Stimulated activated CD8-positive, alpha-beta memory T cell treated with anti-CD3 and anti-CD28 coated beads, Interleukin-7, amount 100 ng/mL, for 48 hours (primary cell): ENCODE measurements around the gene TRMT11.
A peak's percentile ranks its signal among the peaks of the same experiment; 100 is the strongest.
"Not testable (repeated sequence)": the region's sequence is repeated elsewhere in the genome, so short reads cannot be mapped to it uniquely, and the experiment has no call there.

Experiments used
- DNase-seq, 2 donors: peaks; one replicate each; pipeline ENCODE4 v3.0.0-alpha.2; 2020; ENCODE audit warnings: low read depth in 1 of 2; ENCODE audit errors: extremely low read depth in 1 of 2

Gene TRMT11

DNA sequence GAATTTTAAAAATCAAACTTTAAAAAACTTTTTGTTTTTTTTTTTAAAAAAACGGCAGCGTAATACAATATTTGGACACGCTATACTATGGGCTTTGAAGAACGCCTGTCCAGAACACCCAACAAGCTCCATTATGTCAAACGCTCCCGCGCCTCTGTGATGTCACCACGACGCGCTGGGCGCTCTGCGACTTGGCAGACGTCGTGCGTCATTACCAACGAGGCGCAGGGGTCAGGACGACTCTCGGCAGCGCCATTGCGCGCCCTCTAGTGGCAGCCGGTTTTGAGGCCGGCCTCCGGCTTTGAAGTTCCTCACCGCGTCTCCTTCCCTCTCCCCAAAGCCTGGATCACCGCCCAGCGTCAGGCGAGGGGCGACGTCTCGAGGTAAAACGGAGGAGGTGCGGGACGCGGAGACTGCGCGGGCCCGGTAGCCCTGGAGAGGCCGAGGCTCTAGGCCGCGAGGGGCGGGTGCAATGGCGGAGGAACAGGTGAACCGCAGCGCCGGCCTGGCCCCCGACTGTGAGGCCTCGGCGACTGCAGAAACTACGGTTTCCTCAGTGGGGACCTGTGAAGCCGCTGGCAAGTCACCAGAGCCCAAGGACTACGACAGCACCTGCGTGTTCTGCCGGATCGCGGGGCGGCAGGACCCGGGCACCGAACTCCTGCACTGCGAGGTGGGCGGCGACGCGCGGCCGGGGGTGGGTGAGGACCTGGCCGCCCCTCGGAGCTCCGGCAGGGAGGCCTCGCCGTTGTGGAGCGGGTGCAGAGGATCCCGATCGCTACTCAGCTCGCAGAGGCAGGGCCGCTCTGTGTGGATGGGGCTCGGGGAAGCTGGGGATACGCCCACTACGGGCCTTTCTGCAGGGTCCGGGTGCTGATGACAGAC, 29.6 kb upstream of the TRMT11 start, which contains the start of gene HINT3:
Gene HINT3 (plus strand): TSS at position 265 of the 885 bp plus-strand sequence. CDS start 208 bp downstream, at position 473.
- DNase-seq = peak; percentile 94 to 96

DNA sequence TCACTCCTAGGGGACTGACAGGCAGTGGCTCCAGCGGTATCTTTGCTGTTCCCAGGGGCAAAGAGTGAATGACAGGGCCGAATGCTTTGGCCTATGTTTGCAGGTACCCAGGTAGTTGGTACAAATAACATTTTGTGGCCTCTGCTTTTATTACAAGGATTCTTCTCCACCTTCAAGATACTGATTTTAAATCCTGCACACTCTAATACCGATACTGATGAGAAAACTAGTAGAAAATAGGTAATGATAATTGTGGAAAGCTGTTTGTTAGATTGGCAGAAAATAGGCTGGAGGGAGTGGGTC, 29.0 kb upstream of the TRMT11 start:
- no peak for DNase-seq

DNA sequence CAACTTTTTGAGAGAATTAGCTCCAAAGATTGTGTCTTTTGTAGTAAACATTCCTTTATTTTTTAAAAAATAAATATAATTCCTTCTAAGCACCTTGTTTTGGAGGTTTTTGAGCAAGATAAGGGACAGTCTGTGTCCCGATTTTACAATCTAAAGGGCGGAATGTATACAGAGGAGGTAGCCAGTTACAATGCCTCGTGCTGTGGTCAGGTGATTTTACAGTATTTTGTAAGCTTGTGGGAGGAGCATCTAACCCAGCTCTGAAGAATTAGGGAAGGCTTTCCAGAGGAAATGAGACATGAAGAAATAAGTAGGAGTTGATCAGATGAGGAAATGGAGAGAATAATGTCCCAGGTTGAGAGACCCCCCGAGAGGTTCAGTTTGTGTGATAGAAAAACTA, 28.5 kb upstream of the TRMT11 start:
- no peak for DNase-seq

DNA sequence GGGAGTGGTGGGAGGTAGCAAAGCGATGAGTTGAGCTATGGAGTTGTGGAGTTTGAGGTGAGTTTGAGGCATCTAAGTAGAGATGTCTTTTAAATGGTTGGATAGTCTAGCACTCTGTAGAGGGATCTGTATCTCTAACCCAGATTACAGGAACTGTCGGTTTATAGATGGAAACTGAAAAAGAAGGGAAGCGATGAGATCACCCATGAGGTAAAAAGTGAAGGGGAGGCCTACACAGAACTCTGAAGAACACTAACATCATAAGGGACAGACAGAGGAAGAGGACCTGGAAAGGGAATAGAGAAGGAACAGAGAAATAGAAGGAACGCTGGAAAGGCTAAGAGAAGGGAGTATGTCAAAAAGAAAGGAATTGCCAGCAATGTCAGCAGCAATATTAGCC, 27.3 kb upstream of the TRMT11 start:
- DNase-seq = no peak

DNA sequence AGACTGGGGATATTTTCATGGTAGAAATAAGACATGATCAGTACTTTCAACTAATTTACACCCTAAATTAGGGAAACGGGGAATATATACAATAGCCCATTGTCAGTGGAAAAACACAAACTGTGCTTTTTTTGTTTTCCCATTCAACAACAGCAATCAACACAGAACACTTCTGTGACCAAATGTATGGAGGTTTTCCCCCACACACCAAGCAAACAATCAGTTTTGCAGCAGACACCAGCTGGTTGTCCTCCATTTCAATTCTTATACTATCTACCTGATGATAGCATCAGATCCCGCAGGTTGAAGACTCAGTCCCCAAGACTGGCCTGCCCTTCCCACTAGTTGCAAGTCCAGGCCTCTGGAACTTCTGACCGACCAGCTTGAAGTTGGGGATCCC, 25.2 kb upstream of the TRMT11 start:
- no peak for DNase-seq

DNA sequence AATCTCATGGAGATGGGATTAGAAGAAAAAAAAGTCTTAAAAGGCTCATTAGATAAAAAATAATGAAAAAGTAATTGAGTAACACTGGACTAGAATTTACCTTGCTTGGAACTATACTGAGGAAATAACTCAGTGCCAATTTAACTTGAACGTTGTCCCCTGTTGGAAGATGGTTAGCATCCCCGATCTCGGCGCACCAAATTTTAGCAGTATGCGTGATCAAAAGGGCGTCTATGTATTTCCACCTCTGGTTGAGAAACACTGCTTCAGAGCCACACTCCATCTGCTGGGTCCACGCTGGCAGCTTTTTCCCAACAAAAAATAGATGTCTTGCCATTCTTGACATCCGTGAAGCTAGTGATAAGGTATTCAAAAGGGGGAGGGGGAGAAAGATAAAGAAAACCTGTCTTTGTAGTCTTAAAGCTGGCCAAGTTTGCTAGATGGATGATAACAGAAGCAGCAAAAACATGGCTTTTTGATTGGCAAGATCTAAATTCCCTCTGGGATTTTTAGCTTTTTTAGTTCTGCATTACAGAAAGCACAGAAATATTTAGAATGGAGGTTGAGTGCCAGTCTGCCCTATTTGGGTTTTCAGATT, 23.3 kb upstream of the TRMT11 start:
- DNase-seq = no peak

DNA sequence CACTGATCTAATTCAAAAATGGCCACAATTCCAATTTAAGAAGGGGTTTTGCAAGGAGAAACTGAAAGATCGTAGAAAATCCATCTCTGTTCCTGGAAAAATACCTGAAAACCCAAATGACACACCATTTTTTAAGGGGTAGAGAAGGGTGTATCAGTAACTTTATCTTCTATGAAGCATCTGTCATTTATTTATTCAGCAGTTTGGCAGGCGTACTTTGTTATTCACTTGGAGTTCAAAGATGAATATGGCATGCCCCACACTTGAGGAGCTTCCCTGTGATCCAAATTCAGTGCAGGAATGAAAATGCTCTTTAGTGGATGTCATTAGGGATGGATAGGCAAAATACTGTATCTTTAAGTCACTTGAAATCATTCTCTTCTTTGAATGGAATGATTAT, 22.5 kb upstream of the TRMT11 start:
- DNase-seq = no peak

DNA sequence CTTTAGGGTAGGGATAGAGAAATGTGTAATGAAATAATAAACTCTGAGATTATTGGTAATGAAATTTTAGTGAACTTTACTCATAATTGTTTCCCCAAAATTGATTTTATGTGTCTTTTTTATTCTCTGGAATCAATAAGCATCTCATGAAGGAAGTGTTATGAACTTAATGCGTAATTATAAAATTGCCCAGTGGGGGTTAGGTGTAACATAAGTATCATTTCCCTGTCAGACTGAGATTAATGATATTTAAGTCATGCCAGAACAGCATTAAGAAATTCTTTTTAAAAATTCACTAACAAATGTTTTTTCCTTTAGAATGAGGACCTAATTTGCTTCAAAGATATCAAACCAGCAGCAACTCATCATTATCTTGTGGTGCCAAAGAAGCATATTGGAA, 19.8 kb upstream of the TRMT11 start:
- DNase-seq = no peak

DNA sequence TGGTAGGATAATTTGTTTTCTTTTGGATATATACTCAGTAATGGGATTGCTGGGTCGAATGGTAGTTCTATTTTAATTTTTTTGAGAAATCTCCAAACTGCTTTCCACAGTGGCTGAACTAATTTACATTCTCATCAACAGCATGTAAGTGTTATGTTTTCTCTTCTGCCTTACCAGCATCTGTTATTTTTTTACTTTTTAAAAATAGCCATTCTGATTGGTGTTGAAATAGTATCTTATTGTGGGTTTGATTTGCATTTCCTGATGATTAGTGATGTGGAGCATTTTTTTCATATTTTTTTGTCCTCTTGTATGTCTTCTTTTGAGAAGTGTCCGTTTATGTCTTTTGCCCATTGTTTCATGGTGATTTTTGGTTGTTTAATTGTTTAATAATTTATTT, 17.8 kb upstream of the TRMT11 start:
- DNase-seq = no peak

DNA sequence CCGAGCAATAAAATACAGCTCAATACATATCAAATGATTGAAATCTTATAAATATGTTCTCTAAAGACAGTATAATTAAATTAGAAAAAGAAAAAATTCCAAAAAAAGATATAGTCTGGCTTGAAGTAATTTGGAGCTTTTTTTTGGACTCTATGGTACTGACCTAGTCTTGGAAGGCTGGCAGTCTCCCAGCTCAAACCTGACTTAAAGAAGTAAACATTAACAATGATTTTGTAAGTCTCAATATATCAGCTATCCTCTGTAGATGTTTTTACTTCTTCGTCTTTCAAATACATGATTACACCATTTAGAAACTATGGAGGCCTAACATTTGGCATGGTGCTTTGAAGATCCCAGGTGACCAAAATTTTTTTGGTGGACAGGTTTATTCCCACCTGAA, 15.6 kb upstream of the TRMT11 start:
- DNase-seq = no peak

DNA sequence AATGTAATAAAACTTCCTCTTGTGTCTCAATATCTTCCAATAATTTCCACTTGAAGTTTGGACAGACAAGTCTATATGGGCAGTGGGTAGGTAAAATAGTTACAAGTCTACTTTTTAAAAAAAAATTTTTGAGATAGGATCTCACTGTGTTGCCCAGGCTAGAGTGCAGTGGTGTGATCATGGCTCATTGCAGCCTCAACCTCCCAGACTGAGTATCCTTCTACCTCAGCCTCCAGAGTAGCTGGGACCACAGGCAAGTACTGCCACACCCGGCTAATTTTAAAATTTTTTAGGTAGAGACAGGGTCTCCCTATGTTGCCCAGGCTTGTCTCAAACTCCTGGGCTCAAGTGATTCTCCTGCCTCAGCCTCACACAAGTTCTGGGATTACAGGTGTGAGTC, 13.9 kb upstream of the TRMT11 start:
- DNase-seq = not testable (repeated sequence)

DNA sequence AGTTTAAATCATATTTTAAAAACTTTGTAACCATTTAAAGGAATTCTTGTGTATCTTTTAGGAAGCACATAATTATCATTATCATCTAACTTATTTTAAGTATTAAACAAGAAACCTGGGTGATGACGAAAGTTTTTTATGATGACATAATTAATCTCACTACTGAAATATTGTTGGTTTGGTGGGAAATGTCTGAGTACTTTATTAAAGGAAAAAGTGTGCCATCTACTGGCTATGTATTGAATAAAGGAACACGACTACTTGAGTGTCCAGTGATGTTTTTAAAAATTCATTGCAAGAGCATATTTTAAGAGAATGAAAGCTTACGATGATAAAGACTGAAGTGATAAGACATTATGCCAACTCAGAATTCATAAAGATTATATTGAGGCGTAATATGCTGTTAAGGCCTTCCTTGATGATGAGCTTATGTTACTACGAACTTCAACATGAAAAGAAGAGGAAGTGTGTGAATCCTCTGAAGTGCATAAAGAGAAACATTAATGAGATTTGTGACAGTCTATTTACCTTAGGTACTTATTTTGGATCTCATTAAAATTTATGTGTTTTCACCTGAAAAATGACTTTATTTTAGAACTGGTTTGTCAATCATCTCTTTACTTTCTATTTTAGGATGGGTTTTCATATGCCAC, 12.0 kb upstream of the TRMT11 start:
- no peak for DNase-seq

DNA sequence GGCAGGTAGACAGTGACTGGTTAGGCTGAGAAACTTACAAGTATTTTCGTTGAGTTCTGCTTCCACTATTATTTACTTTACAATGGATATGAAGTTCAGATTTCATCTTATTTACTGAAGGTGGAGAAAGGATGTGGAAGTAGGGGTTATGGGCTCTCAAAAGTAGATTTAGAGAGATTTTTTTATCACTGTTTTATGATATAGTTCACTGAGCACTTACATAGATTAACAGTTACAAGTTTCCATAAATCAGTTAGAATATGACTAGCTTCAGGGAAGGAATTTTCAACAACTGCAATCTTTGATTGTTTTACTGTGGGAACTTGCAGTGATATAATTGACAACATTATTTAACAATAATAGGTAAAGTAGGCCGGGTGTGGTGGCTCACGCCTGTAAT, 7.2 kb upstream of the TRMT11 start:
- DNase-seq = no peak

DNA sequence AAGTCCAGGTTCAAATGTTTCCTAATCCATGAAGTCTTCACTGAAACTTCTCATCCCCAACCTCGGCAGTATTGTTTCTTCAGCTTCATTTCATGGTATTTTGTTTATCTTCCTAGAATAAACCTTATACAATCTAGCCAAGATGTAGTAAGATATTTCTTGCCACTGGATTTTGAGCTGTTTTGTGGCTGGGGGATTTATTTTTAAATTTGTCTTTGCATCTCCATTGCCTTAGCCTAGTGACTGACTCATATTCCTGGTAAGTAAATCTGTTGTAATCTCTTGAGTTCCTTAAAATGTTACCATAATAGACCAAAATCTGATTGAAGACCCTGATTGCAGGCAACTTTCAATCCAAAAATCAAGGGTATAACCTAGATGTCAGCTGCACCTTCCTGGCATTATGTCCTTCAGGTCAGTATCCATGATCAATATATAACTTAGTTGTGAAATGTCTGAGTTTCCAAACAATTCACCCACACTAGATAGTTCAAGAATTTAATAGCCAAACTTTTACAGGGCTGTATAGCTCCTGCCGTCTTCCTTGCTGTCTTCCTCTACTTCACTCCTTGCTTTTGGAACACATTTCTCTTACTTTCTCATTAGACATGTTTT, 4.7 kb upstream of the TRMT11 start:
- no peak for DNase-seq

DNA sequence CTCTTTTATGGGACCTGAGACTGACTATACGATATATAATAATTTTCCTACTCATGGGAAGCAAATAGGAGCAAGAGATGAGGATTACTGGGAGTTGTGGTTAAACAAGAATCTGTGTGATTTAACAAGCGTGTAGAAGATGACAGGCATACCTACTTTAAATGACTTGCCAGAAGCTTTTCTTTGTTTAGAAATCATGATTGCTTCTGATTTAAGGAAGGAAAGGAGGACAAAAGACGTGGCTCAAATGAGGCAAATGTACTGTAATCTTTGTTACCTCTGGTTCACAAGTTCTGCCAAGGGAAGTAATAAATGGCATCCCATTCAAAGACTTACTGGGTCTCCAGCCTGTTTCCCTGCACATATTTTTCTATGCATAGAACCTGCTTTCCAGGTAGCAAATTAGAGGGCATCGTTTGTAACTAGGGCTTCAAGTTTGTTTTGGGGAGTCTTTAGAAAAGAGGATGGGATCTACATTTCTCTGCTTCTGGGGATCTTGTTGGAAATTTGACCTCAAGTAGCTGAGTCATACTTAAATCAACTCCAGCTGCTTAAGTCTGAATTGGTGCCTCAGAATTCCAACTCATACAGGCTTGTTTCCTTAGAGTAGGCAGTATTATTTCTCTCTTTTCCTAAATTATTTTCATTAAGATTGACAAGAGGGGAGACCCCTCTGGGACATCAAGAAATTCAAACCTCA, 2.9 kb upstream of the TRMT11 start:
- no peak for DNase-seq

DNA sequence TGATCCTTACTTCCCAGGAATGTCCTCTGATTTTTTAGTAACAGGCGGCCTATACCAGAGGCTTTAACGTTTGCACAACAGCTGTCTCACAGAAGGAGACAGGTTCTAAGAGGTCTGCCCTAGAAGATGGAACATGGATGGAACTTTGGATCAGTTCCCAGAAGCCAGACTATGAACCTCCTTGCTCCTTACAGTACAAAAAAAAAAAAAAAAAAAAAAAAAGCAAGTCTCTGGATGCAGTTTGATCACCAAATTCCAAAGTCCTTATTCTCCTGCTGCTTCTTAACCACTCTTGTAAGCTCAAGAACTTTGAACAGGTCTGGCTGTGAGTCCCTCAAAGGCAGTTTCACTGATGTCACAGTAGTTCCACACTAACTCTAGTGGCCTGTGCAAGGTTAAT, 2.0 kb upstream of the TRMT11 start:
- DNase-seq = no peak

DNA sequence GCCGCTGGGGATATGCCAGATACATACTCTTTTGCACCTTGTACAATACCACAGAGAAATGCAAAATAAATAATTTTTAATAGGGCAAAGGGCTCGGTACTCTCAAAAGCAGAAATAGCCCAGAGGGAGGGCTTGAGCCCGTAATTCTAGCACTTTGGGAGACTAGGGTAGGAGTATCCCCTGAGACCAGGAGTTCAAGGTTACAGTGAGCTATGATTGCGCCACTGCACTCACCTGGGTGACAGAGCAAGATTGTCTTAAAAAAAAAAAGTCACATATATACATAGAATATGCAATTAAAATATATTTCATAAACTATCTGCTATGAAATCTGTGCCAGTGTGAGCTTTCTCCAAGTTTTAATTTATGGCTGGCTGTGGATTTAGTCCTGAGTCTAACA, 818 bp upstream of the TRMT11 start:
- no peak for DNase-seq

DNA sequence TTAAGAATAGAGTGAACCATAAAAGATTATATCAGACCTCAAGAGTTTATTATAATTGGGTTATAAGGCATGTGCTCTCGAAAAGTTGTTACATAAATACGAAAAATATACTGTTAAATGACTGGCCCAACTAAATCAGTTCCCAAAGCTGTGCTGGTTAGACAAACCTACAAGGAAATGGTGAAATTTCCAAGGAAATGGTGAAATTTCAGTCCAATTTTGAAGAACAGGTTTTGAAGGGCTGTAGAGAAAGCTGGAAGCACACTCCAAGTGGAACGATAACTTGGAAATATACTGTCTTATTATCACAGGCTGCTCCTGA, 400 bp upstream of the TRMT11 start:
- no peak for DNase-seq

DNA sequence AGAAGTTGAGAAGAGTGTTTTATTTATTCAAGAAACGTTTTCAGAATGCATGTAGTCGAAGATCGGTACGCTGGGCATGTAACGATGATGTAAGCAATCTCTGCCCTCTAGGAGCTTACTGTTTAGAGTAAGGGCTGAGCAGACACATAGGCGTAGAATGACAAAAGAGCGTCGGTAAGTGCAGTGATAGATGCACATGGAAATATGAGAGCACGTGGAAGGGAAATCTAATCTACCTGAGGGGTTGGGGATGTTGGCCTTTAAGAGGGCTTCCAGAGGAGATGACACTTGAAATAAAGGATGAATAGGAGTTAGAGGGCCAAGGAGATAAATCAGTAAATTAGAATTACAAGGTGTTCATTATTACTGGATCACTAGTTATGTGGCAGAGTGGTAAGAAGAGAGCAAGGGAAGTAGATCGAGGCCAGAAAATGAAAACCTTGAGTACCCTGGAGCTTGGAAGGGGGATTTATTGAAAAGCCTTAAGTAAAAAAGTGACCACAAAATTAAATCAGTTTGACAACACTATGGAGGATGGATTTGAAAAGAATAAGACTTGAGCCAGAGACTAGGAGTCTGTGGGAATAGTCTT, 782 bp downstream of the TRMT11 start:
- DNase-seq = no peak

DNA sequence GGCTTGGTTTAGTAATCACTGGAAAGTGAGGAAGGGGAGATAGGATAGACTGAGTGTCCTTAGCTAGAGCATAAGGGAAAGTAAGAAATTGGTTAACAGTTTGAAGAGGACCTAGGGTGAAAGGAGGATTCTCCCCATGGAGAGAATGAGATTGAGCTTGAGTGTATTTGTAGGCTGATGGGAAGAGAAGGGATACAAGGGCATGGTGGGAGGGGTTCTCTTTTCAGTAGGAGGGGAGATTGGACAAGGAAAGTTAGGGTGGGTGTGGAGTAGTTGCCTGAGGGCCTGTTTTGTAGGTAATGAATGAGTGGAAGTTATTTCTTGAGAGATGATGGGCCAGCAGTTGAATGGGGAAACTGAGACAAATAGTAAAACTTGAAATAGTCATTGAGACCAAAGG, 1.9 kb downstream of the TRMT11 start:
- DNase-seq = no peak

DNA sequence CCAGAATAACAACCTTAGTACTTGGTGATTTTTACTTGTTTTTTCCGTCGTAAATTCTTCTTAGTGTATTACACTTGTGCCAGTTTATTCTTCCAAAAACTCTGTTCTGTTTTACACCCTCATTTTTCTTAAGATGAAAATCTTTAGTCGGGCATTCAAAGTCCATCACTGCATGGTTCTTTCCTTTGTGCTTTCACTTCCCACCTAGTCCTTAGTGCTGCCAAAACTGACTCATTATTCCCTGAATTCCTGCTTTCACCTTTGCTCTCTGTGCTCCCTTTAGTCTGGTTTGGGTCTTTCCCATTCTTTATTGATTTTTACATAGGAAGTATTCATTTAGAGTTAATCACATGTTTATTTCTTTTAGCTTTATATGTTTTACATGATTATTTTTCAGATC, 3.3 kb downstream of the TRMT11 start:
- DNase-seq = no peak
